GM18519 (cell line): ENCODE data around the gene COL6A3.

Experiments
- ATAC-seq: cut with Tn5 transposase; IDR thresholded peaks from one replicate; pipeline ENCODE4 v1.9.1; 2021; ENCODE audit warnings: mild to moderate bottlenecking, moderate library complexity; ENCODE audit not compliant: unreplicated experiment, low FRiP score

COL6A3 gene

GRCh38 chr2:237280229-237280628 is 133.7 kb downstream of the COL6A3 start:
- no peak for ATAC-seq

- ATAC-seq = no peak
These were observed 134.8 kb downstream of the COL6A3 start for GRCh38 chr2:237279012-237279768.

GRCh38 chr2:237278568-237278967 is 135.4 kb downstream of the COL6A3 start:
- no peak for ATAC-seq

GRCh38 chr2:237276716-237277490 is 137.1 kb downstream of the COL6A3 start:
- no peak for ATAC-seq
